Esophagus squamous epithelium (tissue), 5 donors: ENCODE results near the gene UGT3A2. TPM values are rescaled to one million over a fixed set of nuclear protein-coding genes. Genes with fewer than 3 reads are reported as not detected.

Source experiments
- DNase-seq: peaks from one replicate; lab custom pipeline; 2025; lab: John Stamatoyannopoulos, UW
- H3K27ac ChIP-seq, 4 donors: fragments of 200-600 bp; sonication (generic); one replicate each; pipeline ENCODE4 v1.5.1; 2016 to 2019; ENCODE audit warnings: mild to moderate bottlenecking in 1 of 4
- H3K27me3 ChIP-seq, 4 donors: fragments of 200-600 bp; sonication (generic); 1 replicate in 3 of 4; 2 replicates in 1 of 4; pipeline versions ENCODE4 v1.5.1 to v1.6.0; 2017 to 2021; ENCODE audit warnings: antibody characterized with exemption in 1 of 4
- H3K36me3 ChIP-seq, 3 donors: fragments of 200-600 bp; sonication (generic); one replicate each; pipeline ENCODE4 v1.5.1; 2016 to 2019
- H3K4me1 ChIP-seq, 3 donors: fragments of 200-600 bp; sonication (generic); one replicate each; pipeline ENCODE4 v1.5.1; 2017 to 2019
- H3K4me3 ChIP-seq, 4 donors: fragments of 200-600 bp; sonication (generic); 1 replicate in 3 of 4; 2 replicates in 1 of 4; pipeline ENCODE4 v1.5.1; 2016 to 2019; ENCODE audit warnings: mild to moderate bottlenecking in 2 of 4, moderate library complexity in 1 of 4
- H3K9me3 ChIP-seq, 3 donors: fragments of 200-600 bp; sonication (generic); one replicate each; pipeline ENCODE4 v1.5.1; 2016 to 2019
- POLR2A ChIP-seq, 4 donors: fragments of 450-650 bp; IDR thresholded peaks; one replicate each; pipeline ENCODE4 v1.6.1; 2017; ENCODE audit warnings: antibody characterized with exemption in 4 of 4, mild to moderate bottlenecking in 4 of 4, moderate library complexity in 3 of 4
- WGBS, 2 donors: methylation state at CpG; one replicate each; pipeline ENCODE4 v1.1.5; 2018; 5-methylcytosine and 5-hydroxymethylcytosine counted together
- intact Hi-C: fragments of 100-400 bp; cut with DNase I; formaldehyde crosslinking; loops from one replicate; pipeline ENCODE4 v1.15.0; 2022
- total RNA-seq, 4 donors: library from RNA; depleted of rRNA; stranded (reverse); fragments of >200 nt; gene quantifications; one replicate each; pipeline ENCODE4 v1.1.0, GENCODE V29; 2016
- TF ChIP-seq, protein P1 (sequence below), 6 experiments: fragments of 450-650 bp in 4 of 6; fragments of 200-600 bp in 2 of 6; sonication (generic) in 2 of 6; IDR thresholded peaks; one replicate each; pipeline ENCODE4 v1.5.1; 2016 to 2019; ENCODE audit warnings: antibody characterized with exemption in 6 of 6, mild to moderate bottlenecking in 4 of 6, moderate library complexity in 4 of 6
- donor health status: DM: yes; HTN: yes; CAD: no.

UGT3A2 gene
- total RNA-seq, 4 donors from 2014 or later: not detected

DNA sequence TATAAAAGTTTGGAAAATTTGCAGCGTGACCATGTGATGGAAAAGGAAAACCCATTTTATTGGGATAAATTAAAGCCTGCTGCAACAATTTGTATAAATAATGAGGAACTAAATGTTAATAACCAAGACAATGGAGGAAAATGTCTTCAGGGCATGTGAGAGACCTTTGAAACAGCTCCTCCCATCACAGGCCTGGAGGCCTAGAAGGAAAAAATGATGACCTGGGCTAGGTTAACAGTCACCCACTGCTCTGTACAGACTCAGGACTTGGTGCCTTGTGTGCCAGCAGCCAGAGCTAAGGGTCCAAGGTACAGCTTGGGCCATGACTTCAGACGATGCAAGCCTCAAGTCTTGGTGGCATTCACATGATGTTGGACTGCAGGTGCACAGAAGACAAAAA is 53.5 kb downstream of the UGT3A2 start:
- no peaks in the 10 kb centered on the region for H3K36me3 ChIP-seq
- H3K4me3 ChIP-seq: no peak overlapping the region
- H3K27ac ChIP-seq: no peak overlapping the region
- no peak for DNase-seq
- TF ChIP-seq, protein P1, sequence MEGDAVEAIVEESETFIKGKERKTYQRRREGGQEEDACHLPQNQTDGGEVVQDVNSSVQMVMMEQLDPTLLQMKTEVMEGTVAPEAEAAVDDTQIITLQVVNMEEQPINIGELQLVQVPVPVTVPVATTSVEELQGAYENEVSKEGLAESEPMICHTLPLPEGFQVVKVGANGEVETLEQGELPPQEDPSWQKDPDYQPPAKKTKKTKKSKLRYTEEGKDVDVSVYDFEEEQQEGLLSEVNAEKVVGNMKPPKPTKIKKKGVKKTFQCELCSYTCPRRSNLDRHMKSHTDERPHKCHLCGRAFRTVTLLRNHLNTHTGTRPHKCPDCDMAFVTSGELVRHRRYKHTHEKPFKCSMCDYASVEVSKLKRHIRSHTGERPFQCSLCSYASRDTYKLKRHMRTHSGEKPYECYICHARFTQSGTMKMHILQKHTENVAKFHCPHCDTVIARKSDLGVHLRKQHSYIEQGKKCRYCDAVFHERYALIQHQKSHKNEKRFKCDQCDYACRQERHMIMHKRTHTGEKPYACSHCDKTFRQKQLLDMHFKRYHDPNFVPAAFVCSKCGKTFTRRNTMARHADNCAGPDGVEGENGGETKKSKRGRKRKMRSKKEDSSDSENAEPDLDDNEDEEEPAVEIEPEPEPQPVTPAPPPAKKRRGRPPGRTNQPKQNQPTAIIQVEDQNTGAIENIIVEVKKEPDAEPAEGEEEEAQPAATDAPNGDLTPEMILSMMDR (IDR thresholded peaks at IDR 0.05): no peak
- TF ChIP-seq POLR2A (IDR thresholded peaks at IDR 0.05): no peak
- intact Hi-C loops: no loop called here
- no peaks in the 10 kb centered on the region for H3K27me3 ChIP-seq
- WGBS, 2 donors: 71 to 86% methylated on average over 2 of the region's 2 CpGs
- peaks cover 0 to 34% (median 25%) of the 10 kb centered on the region in 3 donors for H3K9me3 ChIP-seq
- H3K4me1 ChIP-seq: peaks cover 0 to 13% (median 0%) of the 10 kb centered on the region in 3 donors

DNA sequence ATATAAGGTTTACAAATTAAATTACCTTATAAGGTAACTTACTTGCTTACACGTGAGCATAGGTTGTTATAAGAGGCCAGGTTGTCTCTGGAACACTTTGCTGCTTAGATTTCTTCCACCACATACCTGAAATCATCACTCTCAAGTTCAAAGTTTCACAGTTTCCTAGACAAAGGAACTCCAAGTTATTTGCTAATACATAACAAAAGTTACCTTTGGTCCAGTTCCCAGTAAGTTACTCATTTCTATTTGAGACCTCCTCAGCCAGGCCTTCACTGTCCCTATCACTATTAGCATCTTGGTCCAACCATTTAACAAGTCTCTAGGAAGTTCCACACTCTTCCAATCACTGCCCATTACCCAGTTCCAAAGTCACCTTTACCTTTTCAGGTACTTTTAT is 57.0 kb downstream of the UGT3A2 start:
- Histone ChIP-seq H3K4me1 (no peaks in the 10 kb centered on the region), H3K9me3 (peaks cover 0 to 23% (median 14%) of the 10 kb centered on the region in 3 donors), H3K27me3 (peaks cover 0 to 3% (median 0%) of the 10 kb centered on the region in 4 donors), H3K4me3 (no peak overlapping the region), H3K36me3 (no peaks in the 10 kb centered on the region), H3K27ac (no peak overlapping the region)
- TF ChIP-seq, protein P1 (IDR thresholded peaks at IDR 0.05): no peak
- TF ChIP-seq POLR2A (IDR thresholded peaks at IDR 0.05): no peak
- DNase-seq: no peak
- intact Hi-C loops: no loop called here
- WGBS, 2 donors: 69 to 71% methylated on average over 1 of the region's 1 CpG

DNA sequence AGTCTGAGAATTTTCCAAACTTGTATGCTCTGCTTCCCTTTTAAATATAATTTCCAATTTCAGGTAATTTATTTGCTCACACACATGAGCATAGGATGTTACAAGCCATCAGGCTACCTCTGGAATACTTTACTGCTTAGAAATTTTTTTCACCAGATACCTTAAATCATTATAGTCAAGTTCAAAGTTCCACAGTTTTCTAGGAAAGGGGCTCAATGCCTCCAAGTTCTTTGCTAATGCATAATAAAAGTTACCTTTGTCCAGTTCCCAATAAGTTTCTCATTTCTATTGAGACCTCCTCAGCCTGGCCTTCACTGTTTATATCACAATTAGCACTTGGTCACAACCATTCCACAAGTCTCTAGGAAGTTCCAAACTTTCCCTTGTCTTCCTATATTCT is 59.3 kb downstream of the UGT3A2 start:
- no peak overlapping the region for H3K4me3 ChIP-seq
- no peak for TF ChIP-seq POLR2A (IDR thresholded peaks at IDR 0.05)
- TF ChIP-seq, protein P1 (IDR thresholded peaks at IDR 0.05): no peak
- H3K4me1 ChIP-seq: no peaks in the 10 kb centered on the region
- no peaks in the 10 kb centered on the region for H3K36me3 ChIP-seq
- H3K9me3 ChIP-seq: peaks cover 0 to 7% (median 0%) of the 10 kb centered on the region in 3 donors
- H3K27me3 ChIP-seq: peaks cover 0 to 5% (median 0%) of the 10 kb centered on the region in 4 donors
- intact Hi-C loops: no loop called here
- no peak for DNase-seq
- H3K27ac ChIP-seq: no peak overlapping the region

DNA sequence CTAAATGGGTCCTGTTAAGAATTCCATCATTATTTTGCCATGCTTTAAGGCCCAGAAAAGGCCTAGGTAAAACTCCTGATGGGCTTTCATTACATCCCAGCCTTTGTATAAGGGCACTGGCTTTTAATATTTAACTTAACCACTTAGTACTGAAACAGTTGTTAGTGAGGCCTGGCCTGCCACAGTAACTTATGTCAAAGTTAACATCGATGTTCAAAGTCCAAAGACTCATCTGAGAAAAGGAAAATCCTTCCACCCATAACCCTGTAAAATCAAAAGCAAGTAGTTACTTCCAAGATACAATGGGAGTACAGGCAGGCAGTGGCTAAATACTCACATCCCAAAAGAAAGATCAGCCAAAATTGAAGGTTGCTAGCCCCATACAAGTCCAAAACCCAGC is 60.5 kb downstream of the UGT3A2 start:
- intact Hi-C loops: no loop called here
- WGBS, 2 donors: 73 to 100% methylated on average over 1 of the region's 1 CpG
- DNase-seq: no peak
- Histone ChIP-seq H3K27ac (no peak overlapping the region), H3K9me3 (peaks cover 0 to 7% (median 0%) of the 10 kb centered on the region in 3 donors), H3K4me3 (no peak overlapping the region), H3K4me1 (no peaks in the 10 kb centered on the region), H3K27me3 (peaks cover 0 to 5% (median 0%) of the 10 kb centered on the region in 4 donors), H3K36me3 (no peaks in the 10 kb centered on the region)
- TF ChIP-seq, protein P1 (IDR thresholded peaks at IDR 0.05): no peak
- TF ChIP-seq POLR2A (IDR thresholded peaks at IDR 0.05): no peak

DNA sequence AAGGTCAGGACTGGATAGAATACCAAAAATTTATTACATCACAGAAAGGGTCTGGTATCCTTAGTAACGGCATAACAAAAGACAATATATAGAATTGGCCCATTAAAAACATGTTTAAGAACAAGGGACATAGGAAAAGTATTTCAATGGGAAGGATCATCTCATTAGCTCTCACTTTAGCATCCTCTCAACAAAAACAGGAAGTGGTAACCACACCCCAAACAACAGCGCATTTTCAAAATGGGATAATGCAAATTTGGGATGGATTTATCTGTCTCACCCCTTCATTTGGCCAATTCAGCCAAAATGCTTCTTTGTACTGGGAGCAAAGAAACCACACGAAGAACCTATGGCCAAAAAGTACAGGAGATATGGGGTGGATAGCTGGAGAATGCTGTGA is 65.7 kb downstream of the UGT3A2 start:
- Histone ChIP-seq H3K4me3 (no peak overlapping the region), H3K36me3 (no peaks in the 10 kb centered on the region), H3K9me3 (no peaks in the 10 kb centered on the region), H3K27ac (no peak overlapping the region), H3K27me3 (peaks cover 0 to 5% (median 0%) of the 10 kb centered on the region in 4 donors), H3K4me1 (no peaks in the 10 kb centered on the region)
- intact Hi-C loops: no loop called here
- TF ChIP-seq, protein P1 (IDR thresholded peaks at IDR 0.05): no peak
- TF ChIP-seq POLR2A (IDR thresholded peaks at IDR 0.05): no peak
- no peak for DNase-seq
- 77 to 83% methylated on average over 3 of the region's 3 CpGs for WGBS, 2 donors
